ENCODE results near the gene AGER.

AGER gene

GRCh38 chr6:32173051-32173727 lies 10.9 kb downstream of the AGER start:
- Mint-ChIP-seq H3K36me3 (ENCODE audit: low read depth) (peaks cover 31% of the 10 kb centered on the region), H3K4me3 (peak overlapping the region in 2 of 3 experiments; percentile 62 to 68), H3K9me3 (no peaks in the 10 kb centered on the region), H3K27ac (no peak overlapping the region), H3K27me3 (ENCODE audit: low read depth) (no peaks in the 10 kb centered on the region), H3K4me1 (peaks cover 26% of the 10 kb centered on the region)
- TF ChIP-seq, protein P1, sequence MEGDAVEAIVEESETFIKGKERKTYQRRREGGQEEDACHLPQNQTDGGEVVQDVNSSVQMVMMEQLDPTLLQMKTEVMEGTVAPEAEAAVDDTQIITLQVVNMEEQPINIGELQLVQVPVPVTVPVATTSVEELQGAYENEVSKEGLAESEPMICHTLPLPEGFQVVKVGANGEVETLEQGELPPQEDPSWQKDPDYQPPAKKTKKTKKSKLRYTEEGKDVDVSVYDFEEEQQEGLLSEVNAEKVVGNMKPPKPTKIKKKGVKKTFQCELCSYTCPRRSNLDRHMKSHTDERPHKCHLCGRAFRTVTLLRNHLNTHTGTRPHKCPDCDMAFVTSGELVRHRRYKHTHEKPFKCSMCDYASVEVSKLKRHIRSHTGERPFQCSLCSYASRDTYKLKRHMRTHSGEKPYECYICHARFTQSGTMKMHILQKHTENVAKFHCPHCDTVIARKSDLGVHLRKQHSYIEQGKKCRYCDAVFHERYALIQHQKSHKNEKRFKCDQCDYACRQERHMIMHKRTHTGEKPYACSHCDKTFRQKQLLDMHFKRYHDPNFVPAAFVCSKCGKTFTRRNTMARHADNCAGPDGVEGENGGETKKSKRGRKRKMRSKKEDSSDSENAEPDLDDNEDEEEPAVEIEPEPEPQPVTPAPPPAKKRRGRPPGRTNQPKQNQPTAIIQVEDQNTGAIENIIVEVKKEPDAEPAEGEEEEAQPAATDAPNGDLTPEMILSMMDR (IDR thresholded peaks at IDR 0.05; ENCODE audit: unreplicated experiment in 3 of 3), result no peak

GRCh38 chr6:32171234-32171633 lies 12.8 kb downstream of the AGER start:
- H3K4me1 Mint-ChIP-seq, result peaks cover 16% of the 10 kb centered on the region
- H3K9me3 Mint-ChIP-seq, result no peaks in the 10 kb centered on the region
- no peak overlapping the region for H3K27ac Mint-ChIP-seq
- peaks cover 40% of the 10 kb centered on the region for H3K36me3 Mint-ChIP-seq (ENCODE audit: low read depth)
- H3K27me3 Mint-ChIP-seq (ENCODE audit: low read depth), result no peaks in the 10 kb centered on the region
- H3K4me3 Mint-ChIP-seq, result no peak overlapping the region
- TF ChIP-seq, protein P1 (IDR thresholded peaks at IDR 0.05; ENCODE audit: unreplicated experiment in 3 of 3), result no peak

DNA sequence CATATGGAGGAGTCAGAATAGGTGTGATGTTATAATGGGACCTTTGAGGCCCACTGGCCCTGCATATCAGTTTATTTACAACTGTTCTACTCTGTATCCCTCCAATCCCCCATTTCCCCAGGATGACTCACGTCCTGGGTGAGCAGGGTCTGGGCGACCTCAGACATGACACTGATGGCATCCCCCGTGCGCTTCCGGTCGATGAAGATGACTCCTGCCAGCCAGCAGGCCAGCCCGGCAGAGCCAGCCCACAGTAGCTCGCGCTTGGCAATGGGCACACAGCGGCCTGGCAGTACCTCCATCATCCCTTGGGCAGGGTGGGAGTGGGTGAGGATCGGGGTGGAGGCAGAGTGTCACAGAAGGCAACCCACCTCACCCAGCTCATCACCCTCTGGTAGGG lies 13.8 kb downstream of the AGER start:
- Mint-ChIP-seq H3K9me3 (no peaks in the 10 kb centered on the region), H3K27ac (no peak overlapping the region), H3K27me3 (ENCODE audit: low read depth) (no peaks in the 10 kb centered on the region), H3K4me1 (peaks cover 13% of the 10 kb centered on the region), H3K4me3 (no peak overlapping the region), H3K36me3 (ENCODE audit: low read depth) (peaks cover 46% of the 10 kb centered on the region)
- TF ChIP-seq, protein P1 (IDR thresholded peaks at IDR 0.05; ENCODE audit: unreplicated experiment in 3 of 3), result no peak

DNA sequence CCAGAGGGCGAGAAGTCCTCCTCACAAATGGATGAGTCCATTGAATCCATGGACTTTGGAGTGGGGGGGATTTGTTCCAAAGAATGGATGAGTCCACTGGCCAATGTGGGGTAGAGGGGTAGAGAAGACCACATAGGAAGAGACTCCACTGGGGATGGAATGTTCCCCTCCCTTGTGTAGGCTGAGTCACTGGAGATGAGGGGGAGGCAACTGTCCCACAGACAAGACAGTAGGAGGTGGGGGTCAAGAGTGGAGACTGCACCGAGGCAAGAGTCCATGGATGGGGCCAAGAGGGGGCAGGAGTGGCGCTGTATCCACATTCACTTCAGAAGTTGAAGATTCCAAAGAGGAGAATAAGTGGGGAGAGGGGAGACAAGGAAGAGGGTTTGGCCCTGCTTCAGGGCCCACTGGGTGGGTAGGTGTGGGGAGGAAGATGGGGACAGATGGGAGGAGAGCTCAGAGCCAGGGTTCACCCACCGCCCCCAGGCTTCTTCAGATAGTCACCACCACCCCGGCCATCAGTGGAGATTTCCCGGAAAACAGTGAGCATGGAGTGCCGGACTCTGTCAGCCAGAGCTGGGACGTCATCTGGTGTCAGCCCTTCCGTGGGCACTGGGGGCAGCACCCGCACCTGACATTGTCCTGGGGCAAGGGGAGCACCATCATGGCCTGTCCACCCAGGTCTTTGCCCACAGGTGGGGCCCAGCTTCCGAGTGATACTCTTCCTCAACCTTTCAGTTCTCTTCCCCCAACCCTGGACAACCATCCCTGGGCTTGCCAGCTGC lies 15.1 kb downstream of the AGER start:
- Mint-ChIP-seq H3K4me1 (peaks cover 8% of the 10 kb centered on the region), H3K4me3 (no peak overlapping the region), H3K27me3 (ENCODE audit: low read depth) (no peaks in the 10 kb centered on the region), H3K27ac (peak overlapping the region in 1 of 3 experiments; percentile 61), H3K36me3 (ENCODE audit: low read depth) (peaks cover 52% of the 10 kb centered on the region), H3K9me3 (no peaks in the 10 kb centered on the region)
- TF ChIP-seq, protein P1 (IDR thresholded peaks at IDR 0.05; ENCODE audit: unreplicated experiment in 3 of 3), result no peak

GRCh38 chr6:32168350-32168749 lies 15.7 kb downstream of the AGER start:
- peaks cover 2% of the 10 kb centered on the region for H3K4me1 Mint-ChIP-seq
- H3K27ac Mint-ChIP-seq, result peak overlapping the region in 1 of 3 experiments; percentile 33
- TF ChIP-seq, protein P1 (IDR thresholded peaks at IDR 0.05; ENCODE audit: unreplicated experiment in 3 of 3), result no peak
- no peaks in the 10 kb centered on the region for H3K27me3 Mint-ChIP-seq (ENCODE audit: low read depth)
- H3K9me3 Mint-ChIP-seq, result no peaks in the 10 kb centered on the region
- H3K36me3 Mint-ChIP-seq (ENCODE audit: low read depth), result peaks cover 53% of the 10 kb centered on the region
- H3K4me3 Mint-ChIP-seq, result no peak overlapping the region
